ENCODE results near the gene PRR12. TPM values are rescaled to one million over a fixed set of nuclear protein-coding genes. Genes with fewer than 3 reads are reported as not detected.
A peak's percentile ranks its signal among the peaks of the same experiment; 100 is the strongest.

The PRR12 gene
- total and polyA plus RNA-seq, 2 donors (not counting 1 experiment from before 2014, with no cell fraction given) = 8.4 to 70.7 TPM

DNA sequence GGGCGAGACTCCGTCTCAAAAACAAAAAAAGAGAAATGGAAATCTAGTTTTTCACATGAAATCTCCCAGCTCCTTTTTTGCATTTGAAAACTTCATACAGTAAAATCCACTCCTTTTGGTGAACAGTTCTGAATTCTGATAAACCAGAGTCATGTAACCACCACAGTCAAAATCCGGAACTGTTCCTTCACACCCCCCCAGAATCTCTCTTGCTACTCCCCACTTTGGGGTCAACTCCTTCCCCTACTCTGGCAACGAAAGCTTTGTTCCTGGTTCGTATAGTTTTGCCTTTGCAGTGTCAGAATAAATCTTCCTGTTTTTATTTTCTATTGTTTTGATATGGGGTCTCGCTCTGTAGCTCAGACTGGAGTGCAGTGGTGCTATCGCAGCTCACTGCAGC lies 39.5 kb upstream of the PRR12 start:
- H2AFZ ChIP-seq (ENCODE audit: insufficient read depth, low read depth, low read length, poor library complexity, severe bottlenecking) = no peak overlapping the region
- no peak overlapping the region for H3K9ac ChIP-seq (ENCODE audit: low read length)
- no peak overlapping the region for H3K27ac ChIP-seq (ENCODE audit: low read length in 2 of 2)
- H3K27me3 Mint-ChIP-seq = no peaks in the 10 kb centered on the region
- H3K9me3 ChIP-seq (ENCODE audit: control extremely low read depth in 1 of 3, control insufficient read depth in 2 of 3, insufficient read depth in 1 of 3, low read length in 2 of 3) = no peaks in the 10 kb centered on the region
- H3K9me3 Mint-ChIP-seq (ENCODE audit: insufficient read depth) = no peaks in the 10 kb centered on the region
- no peak for ATAC-seq (ENCODE audit: low read depth)
- ChIA-PET CTCF (interaction anchor here (0.6 to 3.1 kb wide), 6 partner anchors 15 to 383 kb away, joined by 3 to 13 read pairs (median 5); partner anchors contain the start of gene FLT3LG), POLR2A (interaction anchor here (0.6 to 0.7 kb wide), 2 partner anchors 12 to 44 kb away, joined by 4 to 6 read pairs; no protein-coding TSS in a partner anchor)
- no peaks in the 10 kb centered on the region for H3K27me3 ChIP-seq (replicated peaks in 1 of 4; ENCODE audit: control extremely low read depth in 1 of 4, control insufficient read depth in 3 of 4, insufficient read depth in 4 of 4, low read length in 3 of 4)
- no peak overlapping the region for H3K27ac Mint-ChIP-seq
- no peak overlapping the region for H3K4me3 Mint-ChIP-seq
- DNase-seq = no peak
- no peaks in the 10 kb centered on the region for H3K79me2 ChIP-seq (ENCODE audit: control insufficient read depth, insufficient read depth, low read length)
- no peak overlapping the region for H3K4me2 ChIP-seq (replicated peaks; ENCODE audit: low read depth, low read length, poor library complexity, severe bottlenecking)
- TF ChIP-seq, protein P1, sequence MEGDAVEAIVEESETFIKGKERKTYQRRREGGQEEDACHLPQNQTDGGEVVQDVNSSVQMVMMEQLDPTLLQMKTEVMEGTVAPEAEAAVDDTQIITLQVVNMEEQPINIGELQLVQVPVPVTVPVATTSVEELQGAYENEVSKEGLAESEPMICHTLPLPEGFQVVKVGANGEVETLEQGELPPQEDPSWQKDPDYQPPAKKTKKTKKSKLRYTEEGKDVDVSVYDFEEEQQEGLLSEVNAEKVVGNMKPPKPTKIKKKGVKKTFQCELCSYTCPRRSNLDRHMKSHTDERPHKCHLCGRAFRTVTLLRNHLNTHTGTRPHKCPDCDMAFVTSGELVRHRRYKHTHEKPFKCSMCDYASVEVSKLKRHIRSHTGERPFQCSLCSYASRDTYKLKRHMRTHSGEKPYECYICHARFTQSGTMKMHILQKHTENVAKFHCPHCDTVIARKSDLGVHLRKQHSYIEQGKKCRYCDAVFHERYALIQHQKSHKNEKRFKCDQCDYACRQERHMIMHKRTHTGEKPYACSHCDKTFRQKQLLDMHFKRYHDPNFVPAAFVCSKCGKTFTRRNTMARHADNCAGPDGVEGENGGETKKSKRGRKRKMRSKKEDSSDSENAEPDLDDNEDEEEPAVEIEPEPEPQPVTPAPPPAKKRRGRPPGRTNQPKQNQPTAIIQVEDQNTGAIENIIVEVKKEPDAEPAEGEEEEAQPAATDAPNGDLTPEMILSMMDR (IDR thresholded peaks at IDR 0.05) = no peak
- no peak for TF ChIP-seq EZH2 (IDR thresholded peaks at IDR 0.05; ENCODE audit: borderline replicate concordance, insufficient read depth, low read depth, low read length, poor library complexity, severe bottlenecking)
- H3K4me3 ChIP-seq (ENCODE audit: control extremely low read depth in 1 of 5, extremely low read depth in 1 of 5, insufficient read depth in 1 of 5, low read depth in 2 of 5, low read length in 4 of 5) = no peak overlapping the region
- 100% methylated on average over 2 of the region's 7 CpGs for WGBS (ENCODE audit: insufficient coverage)
- peaks cover 4 to 17% of the 10 kb centered on the region in 2 donors for H3K4me1 ChIP-seq (ENCODE audit: control insufficient read depth in 2 of 2, insufficient read depth in 2 of 2, low read length in 2 of 2)
- no peaks in the 10 kb centered on the region for H4K20me1 ChIP-seq (ENCODE audit: control insufficient read depth, insufficient read depth, low read length, poor library complexity, severe bottlenecking)
- intact Hi-C loops (cut with micrococcal nuclease) = no loop called here
- H3K36me3 ChIP-seq (replicated peaks in 1 of 2; ENCODE audit: control extremely low read depth in 1 of 2, control insufficient read depth in 1 of 2, extremely low read depth in 1 of 2, insufficient read depth in 2 of 2, low read length in 1 of 2) = peaks cover 0 to 12% of the 10 kb centered on the region in 2 experiments
- peaks cover 20% of the 10 kb centered on the region for H3K4me1 Mint-ChIP-seq

DNA sequence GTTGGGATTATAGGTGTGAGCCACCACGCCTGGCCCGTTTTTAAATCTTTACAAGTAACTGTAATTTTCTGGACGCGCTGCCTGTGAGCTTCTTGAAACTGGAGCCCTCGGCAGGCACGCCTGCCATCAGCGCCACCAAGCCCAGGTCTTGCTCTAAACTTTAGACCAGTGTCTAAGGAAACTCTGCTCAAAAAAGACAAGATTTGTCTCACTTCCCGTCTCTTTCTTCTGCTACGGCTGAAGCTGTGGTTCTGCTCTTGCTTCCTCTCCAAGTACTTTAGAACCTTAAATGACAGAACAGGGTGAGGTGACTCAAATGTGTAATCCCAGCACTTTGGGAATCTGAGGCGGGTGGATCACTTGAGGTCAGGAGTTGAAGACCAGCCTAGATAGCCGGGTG lies 38.2 kb upstream of the PRR12 start:
- DNase-seq (no peak), ATAC-seq (ENCODE audit: low read depth) (no peak)
- no peak for TF ChIP-seq EZH2 (IDR thresholded peaks at IDR 0.05; ENCODE audit: borderline replicate concordance, insufficient read depth, low read depth, low read length, poor library complexity, severe bottlenecking)
- no peaks in the 10 kb centered on the region for H3K27me3 Mint-ChIP-seq
- 93% methylated on average over 11 of the region's 11 CpGs for WGBS (ENCODE audit: insufficient coverage)
- no peaks in the 10 kb centered on the region for H4K20me1 ChIP-seq (ENCODE audit: control insufficient read depth, insufficient read depth, low read length, poor library complexity, severe bottlenecking)
- no peaks in the 10 kb centered on the region for H3K9me3 Mint-ChIP-seq (ENCODE audit: insufficient read depth)
- H3K4me2 ChIP-seq (replicated peaks; ENCODE audit: low read depth, low read length, poor library complexity, severe bottlenecking) = no peak overlapping the region
- H2AFZ ChIP-seq (ENCODE audit: insufficient read depth, low read depth, low read length, poor library complexity, severe bottlenecking) = no peak overlapping the region
- ChIA-PET POLR2A (no interaction called here), CTCF (interaction anchor here (1.5 to 1.8 kb wide), 3 partner anchors 18 to 455 kb away, joined by 4 to 6 read pairs (median 5); no protein-coding TSS in a partner anchor)
- no peaks in the 10 kb centered on the region for H3K79me2 ChIP-seq (ENCODE audit: control insufficient read depth, insufficient read depth, low read length)
- no peak overlapping the region for H3K4me3 Mint-ChIP-seq
- intact Hi-C loops (cut with micrococcal nuclease) = no loop called here
- no peaks in the 10 kb centered on the region for H3K27me3 ChIP-seq (replicated peaks in 1 of 4; ENCODE audit: control extremely low read depth in 1 of 4, control insufficient read depth in 3 of 4, insufficient read depth in 4 of 4, low read length in 3 of 4)
- peak overlapping the region; percentile 72 for H3K27ac Mint-ChIP-seq
- H3K4me1 Mint-ChIP-seq = peaks cover 13% of the 10 kb centered on the region
- H3K9me3 ChIP-seq (ENCODE audit: control extremely low read depth in 1 of 3, control insufficient read depth in 2 of 3, insufficient read depth in 1 of 3, low read length in 2 of 3) = no peaks in the 10 kb centered on the region
- no peak overlapping the region for H3K9ac ChIP-seq (ENCODE audit: low read length)
- H3K27ac ChIP-seq (ENCODE audit: low read length in 2 of 2) = no peak overlapping the region
- H3K36me3 ChIP-seq (replicated peaks in 1 of 2; ENCODE audit: control extremely low read depth in 1 of 2, control insufficient read depth in 1 of 2, extremely low read depth in 1 of 2, insufficient read depth in 2 of 2, low read length in 1 of 2) = peaks cover 4 to 24% of the 10 kb centered on the region in 2 experiments
- H3K4me3 ChIP-seq (ENCODE audit: control extremely low read depth in 1 of 5, extremely low read depth in 1 of 5, insufficient read depth in 1 of 5, low read depth in 2 of 5, low read length in 4 of 5) = no peak overlapping the region
- peaks cover 0 to 9% of the 10 kb centered on the region in 2 donors for H3K4me1 ChIP-seq (ENCODE audit: control insufficient read depth in 2 of 2, insufficient read depth in 2 of 2, low read length in 2 of 2)
